ENCODE measurements around the gene XPC.

DNA sequence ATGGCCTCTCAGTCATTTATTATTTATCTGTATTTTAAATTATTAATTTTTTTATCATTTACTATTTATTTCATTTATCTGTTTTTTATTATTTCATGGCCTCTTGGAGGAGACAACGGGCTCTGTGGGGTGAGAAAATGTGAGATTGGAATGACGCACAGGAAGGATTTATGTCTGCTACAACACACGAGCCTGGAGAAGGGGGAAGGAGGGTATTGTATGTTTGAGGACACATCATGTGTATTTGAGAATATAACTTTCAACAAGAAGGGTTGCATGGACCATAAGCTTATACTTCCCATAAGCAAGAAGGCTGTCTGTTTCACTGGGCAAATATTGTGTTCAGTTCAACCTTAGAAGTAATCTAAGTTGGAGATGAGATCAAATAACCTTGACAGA, 31.9 kb upstream of the XPC start:
- TF ChIP-seq POLR2AphosphoS5 (IDR thresholded peaks at IDR 0.05; ENCODE audit: low read depth, low read length), result no peak
- TF ChIP-seq, protein P1, sequence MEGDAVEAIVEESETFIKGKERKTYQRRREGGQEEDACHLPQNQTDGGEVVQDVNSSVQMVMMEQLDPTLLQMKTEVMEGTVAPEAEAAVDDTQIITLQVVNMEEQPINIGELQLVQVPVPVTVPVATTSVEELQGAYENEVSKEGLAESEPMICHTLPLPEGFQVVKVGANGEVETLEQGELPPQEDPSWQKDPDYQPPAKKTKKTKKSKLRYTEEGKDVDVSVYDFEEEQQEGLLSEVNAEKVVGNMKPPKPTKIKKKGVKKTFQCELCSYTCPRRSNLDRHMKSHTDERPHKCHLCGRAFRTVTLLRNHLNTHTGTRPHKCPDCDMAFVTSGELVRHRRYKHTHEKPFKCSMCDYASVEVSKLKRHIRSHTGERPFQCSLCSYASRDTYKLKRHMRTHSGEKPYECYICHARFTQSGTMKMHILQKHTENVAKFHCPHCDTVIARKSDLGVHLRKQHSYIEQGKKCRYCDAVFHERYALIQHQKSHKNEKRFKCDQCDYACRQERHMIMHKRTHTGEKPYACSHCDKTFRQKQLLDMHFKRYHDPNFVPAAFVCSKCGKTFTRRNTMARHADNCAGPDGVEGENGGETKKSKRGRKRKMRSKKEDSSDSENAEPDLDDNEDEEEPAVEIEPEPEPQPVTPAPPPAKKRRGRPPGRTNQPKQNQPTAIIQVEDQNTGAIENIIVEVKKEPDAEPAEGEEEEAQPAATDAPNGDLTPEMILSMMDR (IDR thresholded peaks at IDR 0.05), result no peak
- TF ChIP-seq SIN3A (IDR thresholded peaks at IDR 0.05; ENCODE audit: borderline replicate concordance, insufficient read depth, low read depth, low read length), result no peak
